H9 (cell line): ENCODE measurements around the gene GDI2. TPM values are rescaled to one million over a fixed set of nuclear protein-coding genes. Genes with fewer than 3 reads are reported as not detected.

ENCODE experiments used
- DNase-seq: peaks from one replicate; pipeline ENCODE4 v3.0.0-alpha.2; 2017
- H2AFZ ChIP-seq: one replicate; pipeline ENCODE4 v1.6.1; 2013; ENCODE audit warnings: mild to moderate bottlenecking, low read length, control low read depth, moderate library complexity
- H2AK5ac ChIP-seq: 2 replicates; pipeline ENCODE4 v1.6.1; 2013; ENCODE audit warnings: low read length, control low read depth, mixed read lengths; ENCODE audit not compliant: insufficient read length
- H2BK120ac ChIP-seq: one replicate; pipeline ENCODE4 v1.6.1; 2013; ENCODE audit warnings: low read depth, mild to moderate bottlenecking, low read length, control low read depth, inconsistent platforms; ENCODE audit not compliant: poor library complexity, severe bottlenecking
- H2BK12ac ChIP-seq: 2 replicates; pipeline ENCODE4 v1.6.1; 2013; ENCODE audit warnings: low read length, control low read depth, mixed read lengths, low read depth; ENCODE audit not compliant: insufficient read length
- H2BK15ac ChIP-seq: 2 replicates; pipeline ENCODE4 v1.6.1; 2013; ENCODE audit warnings: low read depth, low read length, control low read depth
- H2BK20ac ChIP-seq: one replicate; pipeline ENCODE4 v1.6.1; 2013; ENCODE audit warnings: low read depth, mild to moderate bottlenecking, low read length, control low read depth, inconsistent platforms; ENCODE audit not compliant: poor library complexity, severe bottlenecking
- H2BK5ac ChIP-seq: 2 replicates; pipeline ENCODE4 v1.6.1; 2013; ENCODE audit warnings: low read length, control low read depth, mixed read lengths; ENCODE audit not compliant: insufficient read length
- H3K14ac ChIP-seq: 2 replicates; pipeline ENCODE4 v1.6.1; 2013; ENCODE audit warnings: low read length, control low read depth; ENCODE audit not compliant: insufficient read depth
- H3K18ac ChIP-seq: 2 replicates; pipeline ENCODE4 v1.6.1; 2013; ENCODE audit warnings: low read depth, mild to moderate bottlenecking, mixed read lengths, low read length, control low read depth; ENCODE audit not compliant: insufficient read length
- H3K23ac ChIP-seq: 2 replicates; pipeline ENCODE4 v1.6.1; 2013; ENCODE audit warnings: low read length, control low read depth, mixed read lengths, low read depth; ENCODE audit not compliant: insufficient read length
- H3K23me2 ChIP-seq: 2 replicates; pipeline ENCODE4 v1.6.1; 2013; ENCODE audit warnings: low read depth, mild to moderate bottlenecking, mixed read lengths, low read length, control low read depth; ENCODE audit not compliant: insufficient read length, poor library complexity, severe bottlenecking
- H3K27ac ChIP-seq: 2 replicates; pipeline ENCODE4 v1.5.1; 2013; ENCODE audit warnings: low read length, control low read depth, mixed read lengths, low read depth; ENCODE audit not compliant: insufficient read length
- H3K27me3 ChIP-seq: 2 replicates; pipeline ENCODE4 v1.6.1; 2013; ENCODE audit warnings: low read length, control low read depth, inconsistent platforms; ENCODE audit not compliant: insufficient read depth
- H3K4ac ChIP-seq: 2 replicates; pipeline ENCODE4 v1.6.1; 2013; ENCODE audit warnings: low read depth, mild to moderate bottlenecking, control low read depth, inconsistent platforms, low read length, moderate library complexity
- H3K4me1 ChIP-seq: 2 replicates; pipeline ENCODE4 v1.6.1; 2013; ENCODE audit warnings: low read length, control low read depth, inconsistent platforms; ENCODE audit not compliant: insufficient read depth
- H3K4me2 ChIP-seq: 2 replicates; pipeline ENCODE4 v1.6.1; 2013; ENCODE audit warnings: low read length, control low read depth, mixed read lengths; ENCODE audit not compliant: insufficient read length, insufficient read depth
- H3K56ac ChIP-seq: 2 replicates; pipeline ENCODE4 v1.6.1; 2013; ENCODE audit warnings: low read depth, mild to moderate bottlenecking, mixed read lengths, low read length, control low read depth; ENCODE audit not compliant: insufficient read length
- H3K79me1 ChIP-seq: 2 replicates; pipeline ENCODE4 v1.6.1; 2013; ENCODE audit warnings: low read depth, mild to moderate bottlenecking, moderate library complexity, low read length, control low read depth, inconsistent platforms; ENCODE audit not compliant: insufficient read depth, poor library complexity, severe bottlenecking
- H3K79me2 ChIP-seq: 2 replicates; pipeline ENCODE4 v1.6.1; 2013; ENCODE audit warnings: low read length, control low read depth, inconsistent platforms; ENCODE audit not compliant: insufficient read depth
- H3K9ac ChIP-seq: 2 replicates; pipeline ENCODE4 v1.6.1; 2013; ENCODE audit warnings: low read length, control low read depth, mixed read lengths; ENCODE audit not compliant: insufficient read length; ENCODE audit errors: extremely low read depth
- H3K9me3 ChIP-seq: one replicate; pipeline ENCODE4 v1.6.1; 2013; ENCODE audit warnings: low read depth, low read length, inconsistent platforms; ENCODE audit not compliant: control insufficient read depth
- H3T11ph ChIP-seq: one replicate; pipeline ENCODE4 v1.6.1; 2013; ENCODE audit warnings: mild to moderate bottlenecking, low read length, control low read depth, inconsistent platforms
- H4K20me1 ChIP-seq: one replicate; pipeline ENCODE4 v1.6.1; 2013; ENCODE audit not compliant: control insufficient read depth, insufficient read length, insufficient read depth
- H4K5ac ChIP-seq: 2 replicates; pipeline ENCODE4 v1.6.1; 2013; ENCODE audit warnings: low read depth, mild to moderate bottlenecking, mixed read lengths, low read length, control low read depth; ENCODE audit not compliant: insufficient read length
- H4K8ac ChIP-seq: replicated peaks from 2 replicates; pipeline ENCODE4 v1.6.1; 2013; ENCODE audit warnings: low read length, control low read depth, mixed read lengths, low read depth; ENCODE audit not compliant: insufficient read length
- H4K91ac ChIP-seq: 2 replicates; pipeline ENCODE4 v1.6.1; 2013; ENCODE audit warnings: low read depth, mild to moderate bottlenecking, moderate library complexity, mixed read lengths, low read length, control low read depth; ENCODE audit not compliant: insufficient read length
- H3K27ac Mint-ChIP-seq, 3 experiments: 2 replicates in 2 of 3; 3 replicates in 1 of 3; pipeline ENCODE4 v1.8.0; 2020 to 2021; ENCODE audit warnings: mixed read lengths in 3 of 3, mild to moderate bottlenecking in 1 of 3, moderate library complexity in 1 of 3
- H3K27me3 Mint-ChIP-seq: 2 replicates; pipeline ENCODE4 v1.8.0; 2021; ENCODE audit warnings: low read depth, mild to moderate bottlenecking, moderate library complexity, mixed read lengths
- H3K36me3 Mint-ChIP-seq, 3 experiments: 2 replicates in 2 of 3; 3 replicates in 1 of 3; pipeline ENCODE4 v1.8.0; 2020 to 2021; ENCODE audit warnings: low read depth in 3 of 3, mixed read lengths in 3 of 3; ENCODE audit not compliant: insufficient read depth in 1 of 3
- H3K4me1 Mint-ChIP-seq, 2 experiments: 2 replicates each; pipeline ENCODE4 v1.8.0; 2020; ENCODE audit warnings: mixed read lengths in 2 of 2
- H3K4me3 Mint-ChIP-seq, 2 experiments: 2 replicates in 1 of 2; 3 replicates in 1 of 2; pipeline ENCODE4 v1.8.0; 2020 to 2021; ENCODE audit warnings: mild to moderate bottlenecking in 2 of 2, mixed read lengths in 2 of 2, moderate library complexity in 1 of 2
- H3K9me3 Mint-ChIP-seq, 2 experiments: 2 replicates in 1 of 2; 3 replicates in 1 of 2; pipeline ENCODE4 v1.8.0; 2020; ENCODE audit warnings: mild to moderate bottlenecking in 2 of 2, mixed read lengths in 2 of 2, moderate library complexity in 1 of 2
- WGBS: extraction: QIAGEN DNeasy Blood & Tissue Kit; methylation state at CpG from one replicate; pipeline ENCODE4 v1.1.7; 2013; ENCODE audit warnings: missing lambda C conversion rate, low lambda C conversion rate, mixed read lengths; ENCODE audit not compliant: insufficient read length; ENCODE audit errors: extremely low coverage; 5-methylcytosine and 5-hydroxymethylcytosine counted together
- total RNA-seq: library from RNA; stranded (reverse); gene quantifications from 2 replicates; pipeline ENCODE4 v1.2.1, GENCODE V29; 2021
- TF ChIP-seq, protein P1 (sequence below): fragments of 200-600 bp; sonication (generic); conservative IDR thresholded peaks from 3 replicates; pipeline ENCODE4 v1.8.0; 2021; ENCODE audit warnings: antibody characterized with exemption, mild to moderate bottlenecking

The GDI2 gene
- total RNA-seq, 1 experiment from 2014 or later = 351 TPM

DNA sequence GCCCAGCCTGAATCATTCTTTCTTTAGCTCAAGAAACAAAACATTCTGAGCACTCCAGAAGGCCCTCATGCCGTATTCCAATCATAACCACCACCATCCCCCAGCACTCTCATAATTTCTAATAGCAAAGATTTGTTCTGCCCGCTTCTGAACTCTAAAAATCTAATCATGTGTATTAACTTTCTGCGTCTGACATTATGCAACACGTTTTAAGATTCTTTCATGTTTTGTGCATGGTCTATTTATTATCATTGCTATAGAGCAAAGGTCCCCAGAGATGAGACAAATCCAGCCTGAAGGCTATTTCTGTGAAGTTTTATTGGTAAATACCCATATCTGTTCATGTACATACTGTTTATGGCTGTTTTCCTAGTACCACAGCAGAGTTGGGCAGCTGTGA lies 8.8 kb downstream of the GDI2 start:
- H3K4me1 ChIP-seq = no peaks in the 10 kb centered on the region
- H2BK5ac ChIP-seq = no peak overlapping the region
- no peak overlapping the region for H4K91ac ChIP-seq
- H3K56ac ChIP-seq = no peak overlapping the region
- no peak overlapping the region for H3K4me3 Mint-ChIP-seq
- H4K5ac ChIP-seq = no peak overlapping the region
- no peak overlapping the region for H3K4me2 ChIP-seq
- H4K8ac ChIP-seq = no peak overlapping the region
- no peak overlapping the region for H2AK5ac ChIP-seq
- DNase-seq = no peak
- H3K27me3 Mint-ChIP-seq = no peaks in the 10 kb centered on the region
- no peak overlapping the region for H3K9ac ChIP-seq
- no peaks in the 10 kb centered on the region for H4K20me1 ChIP-seq
- no peak overlapping the region for H2BK120ac ChIP-seq
- no peak overlapping the region for H2BK12ac ChIP-seq
- H2BK15ac ChIP-seq = no peak overlapping the region
- no CpG with 5 or more reads among the region's 4 CpGs for WGBS
- no peak overlapping the region for H3K23ac ChIP-seq
- H3K4me1 Mint-ChIP-seq = peaks cover 8% of the 10 kb centered on the region in 2 experiments
- no peak overlapping the region for H3K18ac ChIP-seq
- no peaks in the 10 kb centered on the region for H3K23me2 ChIP-seq
- H3K27me3 ChIP-seq = no peaks in the 10 kb centered on the region
- no peak overlapping the region for H3K14ac ChIP-seq
- no peak overlapping the region for H3T11ph ChIP-seq
- peaks cover 62% of the 10 kb centered on the region for H3K79me2 ChIP-seq
- TF ChIP-seq, protein P1, sequence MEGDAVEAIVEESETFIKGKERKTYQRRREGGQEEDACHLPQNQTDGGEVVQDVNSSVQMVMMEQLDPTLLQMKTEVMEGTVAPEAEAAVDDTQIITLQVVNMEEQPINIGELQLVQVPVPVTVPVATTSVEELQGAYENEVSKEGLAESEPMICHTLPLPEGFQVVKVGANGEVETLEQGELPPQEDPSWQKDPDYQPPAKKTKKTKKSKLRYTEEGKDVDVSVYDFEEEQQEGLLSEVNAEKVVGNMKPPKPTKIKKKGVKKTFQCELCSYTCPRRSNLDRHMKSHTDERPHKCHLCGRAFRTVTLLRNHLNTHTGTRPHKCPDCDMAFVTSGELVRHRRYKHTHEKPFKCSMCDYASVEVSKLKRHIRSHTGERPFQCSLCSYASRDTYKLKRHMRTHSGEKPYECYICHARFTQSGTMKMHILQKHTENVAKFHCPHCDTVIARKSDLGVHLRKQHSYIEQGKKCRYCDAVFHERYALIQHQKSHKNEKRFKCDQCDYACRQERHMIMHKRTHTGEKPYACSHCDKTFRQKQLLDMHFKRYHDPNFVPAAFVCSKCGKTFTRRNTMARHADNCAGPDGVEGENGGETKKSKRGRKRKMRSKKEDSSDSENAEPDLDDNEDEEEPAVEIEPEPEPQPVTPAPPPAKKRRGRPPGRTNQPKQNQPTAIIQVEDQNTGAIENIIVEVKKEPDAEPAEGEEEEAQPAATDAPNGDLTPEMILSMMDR = no peak
- no peaks in the 10 kb centered on the region for H3K9me3 Mint-ChIP-seq
- H2BK20ac ChIP-seq = no peak overlapping the region
- no peak overlapping the region for H2AFZ ChIP-seq
- no peaks in the 10 kb centered on the region for H3K9me3 ChIP-seq
- H3K36me3 Mint-ChIP-seq = peaks cover 25 to 43% (median 33%) of the 10 kb centered on the region in 3 experiments; a peak in 6 of 7 replicates
- no peak overlapping the region for H3K27ac Mint-ChIP-seq
- no peak overlapping the region for H3K4ac ChIP-seq
- H3K79me1 ChIP-seq = peaks cover 8% of the 10 kb centered on the region
- H3K27ac ChIP-seq = no peak overlapping the region
